ENCODE results near the gene ATP2C2. TPM values are rescaled to one million over a fixed set of nuclear protein-coding genes. Genes with fewer than 3 reads are reported as not detected.
A peak's percentile ranks its signal among the peaks of the same experiment; 100 is the strongest.

Gene ATP2C2
- total and polyA plus RNA-seq, 8 donors, result 1.1 to 141 (median 4.2) TPM; not detected in 2

DNA sequence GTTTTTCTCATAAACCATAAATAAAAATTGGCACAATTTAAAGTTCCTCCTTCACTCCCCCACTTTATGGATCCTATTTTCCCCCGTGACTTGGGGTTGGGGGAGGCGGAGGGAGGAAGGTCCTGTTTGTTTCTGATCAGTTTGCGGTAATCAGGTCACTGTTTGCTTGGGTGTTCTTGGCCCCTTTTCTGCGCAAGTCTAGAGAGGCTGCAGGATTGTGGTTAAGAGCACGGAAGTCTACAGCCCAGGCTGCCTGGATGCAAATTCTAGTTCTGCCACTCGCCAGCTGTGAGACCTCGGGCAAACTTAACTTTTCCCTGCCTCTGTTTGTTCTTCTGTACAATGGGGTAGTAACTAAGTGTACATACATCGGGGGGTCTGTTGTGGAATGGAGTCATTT is 12.1 kb downstream of the ATP2C2 start:
- no peaks in the 10 kb centered on the region for H3K36me3 ChIP-seq
- intact Hi-C loops (cut with DNase I; ENCODE audit: low total_unique reads), result no loop called here
- no peak overlapping the region for H3K27ac ChIP-seq
- H3K27me3 ChIP-seq, result no peaks in the 10 kb centered on the region
- H3K4me1 ChIP-seq, result peaks cover 0 to 8% (median 0%) of the 10 kb centered on the region in 4 donors
- no peak for TF ChIP-seq POLR2A (IDR thresholded peaks at IDR 0.05)
- peaks cover 0 to 16% (median 11%) of the 10 kb centered on the region in 4 donors for H3K9me3 ChIP-seq
- WGBS, 5 donors, result 34 to 74% (median 55%) methylated on average over 8 of the region's 8 CpGs
- H3K4me3 ChIP-seq, result no peak overlapping the region
- DNase-seq, result peak in 1 of 2 donors; percentile 63

DNA sequence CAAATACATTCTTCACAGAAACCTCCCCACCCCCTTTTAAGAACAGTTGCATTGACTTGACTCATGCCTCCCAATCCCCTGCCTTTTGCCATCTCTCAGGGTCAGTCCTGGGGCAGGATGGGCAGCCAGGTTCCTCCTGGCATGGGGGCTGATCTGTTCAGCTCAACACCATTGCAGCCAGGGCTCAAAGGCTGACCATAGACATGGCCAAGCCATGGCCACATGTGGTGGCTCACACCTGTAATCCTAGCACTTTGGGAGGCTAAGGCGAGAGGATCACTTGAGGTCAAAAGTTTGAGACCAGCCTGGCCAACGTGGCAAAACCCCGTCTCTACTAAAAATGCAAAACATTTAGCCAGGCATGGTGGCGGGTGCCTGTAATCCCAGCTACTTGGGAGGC is 14.1 kb downstream of the ATP2C2 start:
- DNase-seq, result no peak
- no peak for TF ChIP-seq POLR2A (IDR thresholded peaks at IDR 0.05)
- no peak for TF ChIP-seq POLR2AphosphoS5 (IDR thresholded peaks at IDR 0.05)
- no peak for TF ChIP-seq EP300 (IDR thresholded peaks at IDR 0.05)
- TF ChIP-seq CTCF (IDR thresholded peaks at IDR 0.05), result no peak
- Histone ChIP-seq H3K4me1 (peaks cover 0 to 8% (median 0%) of the 10 kb centered on the region in 4 donors), H3K4me3 (no peak overlapping the region), H3K36me3 (no peaks in the 10 kb centered on the region), H3K9me3 (peaks cover 0 to 21% (median 14%) of the 10 kb centered on the region in 4 donors), H3K27ac (no peak overlapping the region), H3K27me3 (no peaks in the 10 kb centered on the region)
- WGBS, 5 donors, result 89 to 97% (median 92%) methylated on average over 4 of the region's 4 CpGs
- intact Hi-C loops (cut with DNase I; ENCODE audit: low total_unique reads), result no loop called here

GRCh38 chr16:84383106-84383505 is 14.8 kb downstream of the ATP2C2 start:
- intact Hi-C loops (cut with DNase I; ENCODE audit: low total_unique reads), result no loop called here
- no peak overlapping the region for H3K27ac ChIP-seq
- no peaks in the 10 kb centered on the region for H3K27me3 ChIP-seq
- H3K4me1 ChIP-seq, result peaks cover 0 to 8% (median 0%) of the 10 kb centered on the region in 4 donors
- H3K4me3 ChIP-seq, result no peak overlapping the region
- H3K9me3 ChIP-seq, result peaks cover 0 to 21% (median 14%) of the 10 kb centered on the region in 4 donors
- H3K36me3 ChIP-seq, result no peaks in the 10 kb centered on the region
- 84 to 99% (median 97%) methylated on average over 7 of the region's 7 CpGs for WGBS, 5 donors
- no peak for DNase-seq
- TF ChIP-seq POLR2AphosphoS5 (IDR thresholded peaks at IDR 0.05), result no peak
- TF ChIP-seq POLR2A (IDR thresholded peaks at IDR 0.05), result no peak
- no peak for TF ChIP-seq EP300 (IDR thresholded peaks at IDR 0.05)
- TF ChIP-seq CTCF (IDR thresholded peaks at IDR 0.05), result no peak

DNA sequence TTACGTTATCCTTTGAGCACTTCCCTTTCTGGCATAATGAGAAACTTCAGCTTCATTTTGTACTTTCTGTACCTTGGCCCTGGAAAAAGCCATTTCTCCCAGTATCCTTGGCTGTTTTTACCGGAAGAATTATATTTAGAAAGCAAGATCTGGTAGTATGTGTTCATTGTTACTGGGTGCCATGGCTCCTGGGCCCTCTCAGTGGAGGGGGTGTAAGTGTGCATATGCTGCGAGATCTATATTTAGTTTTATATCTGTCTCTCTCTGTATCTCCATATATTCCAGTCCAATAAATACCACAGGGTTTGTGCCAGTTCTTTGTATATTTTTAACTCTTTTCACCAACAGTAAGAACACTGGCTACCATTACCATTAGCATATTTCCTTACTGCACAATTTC is 17.7 kb downstream of the ATP2C2 start:
- peaks cover 0 to 21% (median 14%) of the 10 kb centered on the region in 4 donors for H3K9me3 ChIP-seq
- no peak overlapping the region for H3K27ac ChIP-seq
- no peaks in the 10 kb centered on the region for H3K36me3 ChIP-seq
- H3K27me3 ChIP-seq, result no peaks in the 10 kb centered on the region
- no peak for TF ChIP-seq EP300 (IDR thresholded peaks at IDR 0.05)
- TF ChIP-seq POLR2A (IDR thresholded peaks at IDR 0.05), result no peak
- TF ChIP-seq POLR2AphosphoS5 (IDR thresholded peaks at IDR 0.05), result no peak
- no peak for TF ChIP-seq CTCF (IDR thresholded peaks at IDR 0.05)
- H3K4me1 ChIP-seq, result no peaks in the 10 kb centered on the region
- no peak overlapping the region for H3K4me3 ChIP-seq
- no peak for DNase-seq
- 76 to 97% (median 92%) methylated on average over 3 of the region's 3 CpGs for WGBS, 5 donors
- intact Hi-C loops (cut with DNase I; ENCODE audit: low total_unique reads), result no loop called here

DNA sequence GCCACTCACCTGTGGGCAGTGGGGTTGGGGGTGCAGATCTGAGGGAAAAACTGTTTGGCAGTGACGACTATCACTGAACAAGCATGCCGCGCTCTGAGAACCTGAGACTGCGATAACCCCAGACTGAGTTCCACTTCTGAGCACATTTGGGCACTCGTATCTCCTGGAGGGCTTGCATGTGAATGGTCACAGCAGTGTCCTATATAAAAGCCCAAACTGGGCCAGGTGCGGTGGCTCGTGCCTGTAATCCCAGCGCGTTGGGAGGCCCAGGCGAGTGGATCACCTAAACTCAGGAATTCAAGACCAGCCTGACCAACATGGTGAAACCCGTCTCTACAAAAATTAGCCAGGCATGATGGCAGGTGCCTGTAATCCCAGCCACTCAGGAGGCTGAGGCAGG is 18.7 kb downstream of the ATP2C2 start:
- intact Hi-C loops (cut with DNase I; ENCODE audit: low total_unique reads), result no loop called here
- 90 to 98% (median 91%) methylated on average over 11 of the region's 11 CpGs for WGBS, 5 donors
- no peak overlapping the region for H3K4me3 ChIP-seq
- H3K27ac ChIP-seq, result no peak overlapping the region
- no peaks in the 10 kb centered on the region for H3K36me3 ChIP-seq
- no peaks in the 10 kb centered on the region for H3K27me3 ChIP-seq
- peaks cover 0 to 21% (median 14%) of the 10 kb centered on the region in 4 donors for H3K9me3 ChIP-seq
- TF ChIP-seq POLR2AphosphoS5 (IDR thresholded peaks at IDR 0.05), result no peak
- no peak for TF ChIP-seq POLR2A (IDR thresholded peaks at IDR 0.05)
- no peak for TF ChIP-seq CTCF (IDR thresholded peaks at IDR 0.05)
- no peak for TF ChIP-seq EP300 (IDR thresholded peaks at IDR 0.05)
- no peaks in the 10 kb centered on the region for H3K4me1 ChIP-seq
- no peak for DNase-seq
